ENCODE results near the gene NRL.

NRL gene

GRCh38 chr14:24067133-24068082, 47.3 kb downstream of the NRL start:
- TF ChIP-seq CTCF (IDR thresholded peaks at IDR 0.05; ENCODE audit: low read depth, low read length): no peak

GRCh38 chr14:24066496-24067132, 48.1 kb downstream of the NRL start:
- TF ChIP-seq CTCF (IDR thresholded peaks at IDR 0.05; ENCODE audit: low read depth, low read length): no peak
- H3K4me3 ChIP-seq (ENCODE audit: low read depth, low read length): no peak overlapping the region

More at GRCh38 chr14:24067133-24068082, 47.3 kb downstream of the NRL start:
- no peak overlapping the region for H3K4me3 ChIP-seq (ENCODE audit: low read depth, low read length)

- TF ChIP-seq CTCF (IDR thresholded peaks at IDR 0.05; ENCODE audit: low read depth, low read length): no peak
- H3K4me3 ChIP-seq (ENCODE audit: low read depth, low read length): no peak overlapping the region
These were observed 49.3 kb downstream of the NRL start for GRCh38 chr14:24065408-24065807.

- H3K4me3 ChIP-seq (ENCODE audit: low read depth, low read length): no peak overlapping the region
- no peak for TF ChIP-seq CTCF (IDR thresholded peaks at IDR 0.05; ENCODE audit: low read depth, low read length)
These were observed 49.9 kb downstream of the NRL start for GRCh38 chr14:24064856-24065255.

GRCh38 chr14:24064091-24064795, 50.5 kb downstream of the NRL start:
- TF ChIP-seq CTCF (IDR thresholded peaks at IDR 0.05; ENCODE audit: low read depth, low read length): no peak
- no peak overlapping the region for H3K4me3 ChIP-seq (ENCODE audit: low read depth, low read length)

- H3K4me3 ChIP-seq (ENCODE audit: low read depth, low read length): no peak overlapping the region
- TF ChIP-seq CTCF (IDR thresholded peaks at IDR 0.05; ENCODE audit: low read depth, low read length): no peak
These were observed 51.4 kb downstream of the NRL start for GRCh38 chr14:24063263-24063836.

Measured in WI38 (cell line).